Keratinocyte (primary cell): ENCODE results near the gene SLC4A5. TPM values are rescaled to one million over a fixed set of nuclear protein-coding genes. Genes with fewer than 3 reads are reported as not detected.

Experiments used
- DNase-seq: peaks from one replicate; pipeline ENCODE4 v3.0.0-alpha.2; 2011; ENCODE audit warnings: low read depth, missing footprints, low spot score
- FAIRE-seq: peaks from 2 replicates; lab custom pipeline; 2011; peaks lifted over from hg19 to GRCh38; lab: Jason Lieb, UNC
- H2AFZ ChIP-seq: 2 replicates; pipeline ENCODE4 v1.6.0; 2012; ENCODE audit warnings: low read length, control low read depth, inconsistent platforms; ENCODE audit not compliant: control insufficient read depth
- H3K27ac ChIP-seq: 2 replicates; pipeline ENCODE4 v1.5.1; 2011; ENCODE audit warnings: low read length; ENCODE audit not compliant: control insufficient read depth, insufficient read depth
- H3K27me3 ChIP-seq: 3 replicates; pipeline ENCODE4 v1.6.0; 2011; ENCODE audit warnings: low read length; ENCODE audit not compliant: control insufficient read depth, insufficient read depth; ENCODE audit errors: extremely low read depth
- H3K36me3 ChIP-seq, 2 experiments: 2 replicates in 1 of 2; 3 replicates in 1 of 2; pipeline ENCODE4 v1.5.1; 2011; ENCODE audit warnings: low read length in 2 of 2, mild to moderate bottlenecking in 1 of 2; ENCODE audit not compliant: control insufficient read depth in 2 of 2, insufficient read depth in 2 of 2; ENCODE audit errors: extremely low read depth in 1 of 2
- H3K4me1 ChIP-seq: 3 replicates; pipeline ENCODE4 v1.5.1; 2011; ENCODE audit warnings: low read length; ENCODE audit not compliant: control insufficient read depth, insufficient read depth; ENCODE audit errors: extremely low read depth
- H3K4me2 ChIP-seq: 3 replicates; pipeline ENCODE4 v1.6.0; 2011; ENCODE audit warnings: low read depth, low read length; ENCODE audit not compliant: control insufficient read depth, insufficient read depth; ENCODE audit errors: extremely low read depth
- H3K4me3 ChIP-seq, 3 experiments: fragments of 200-600 bp in 1 of 3; sonication (generic) in 1 of 3; 2 replicates in 2 of 3; 3 replicates in 1 of 3; pipeline ENCODE4 v1.5.1; 2011 to 2016; ENCODE audit warnings: low read length in 3 of 3, mild to moderate bottlenecking in 3 of 3, control low read depth in 2 of 3, inconsistent platforms in 1 of 3, low read depth in 1 of 3, mixed read lengths in 1 of 3, mixed run types in 1 of 3, moderate library complexity in 1 of 3; ENCODE audit not compliant: control insufficient read depth in 2 of 3, insufficient read depth in 2 of 3; ENCODE audit errors: extremely low read depth in 1 of 3
- H3K79me2 ChIP-seq: 2 replicates; pipeline ENCODE4 v1.6.0; 2012; ENCODE audit warnings: low read length; ENCODE audit not compliant: control insufficient read depth, insufficient read depth
- H3K9ac ChIP-seq: 3 replicates; pipeline ENCODE4 v1.6.0; 2011; ENCODE audit warnings: low read length; ENCODE audit not compliant: control insufficient read depth, insufficient read depth; ENCODE audit errors: extremely low read depth
- H3K9me1 ChIP-seq: 3 replicates; pipeline ENCODE4 v1.6.0; 2011; ENCODE audit warnings: low read length; ENCODE audit not compliant: control insufficient read depth, insufficient read depth; ENCODE audit errors: extremely low read depth
- H3K9me3 ChIP-seq: 2 replicates; pipeline ENCODE4 v1.5.1; 2012; ENCODE audit warnings: low read depth, low read length; ENCODE audit not compliant: control insufficient read depth
- H4K20me1 ChIP-seq: 3 replicates; pipeline ENCODE4 v1.6.0; 2011; ENCODE audit warnings: low read length; ENCODE audit not compliant: control insufficient read depth, insufficient read depth; ENCODE audit errors: extremely low read depth
- CTCF ChIP-seq, 3 experiments: IDR thresholded peaks in 1 of 3; conservative IDR thresholded peaks in 1 of 3; optimal IDR thresholded peaks in 1 of 3; 2 replicates in 2 of 3; 3 replicates in 1 of 3; pipeline versions ENCODE3 to v1.5.1; 2011; ENCODE audit warnings: low read length in 3 of 3, mild to moderate bottlenecking in 3 of 3, moderate library complexity in 2 of 3, control low read depth in 1 of 3, inconsistent platforms in 1 of 3; ENCODE audit not compliant: insufficient read depth in 2 of 3; ENCODE audit errors: extremely low read depth in 1 of 3
- EZH2 ChIP-seq: IDR thresholded peaks from one replicate; pipeline ENCODE4 v1.6.1; 2012; ENCODE audit warnings: inconsistent platforms, mild to moderate bottlenecking, low read length, moderate library complexity
- dilution Hi-C: fragments of 300-500 bp; cut with MboI; formaldehyde crosslinking; loops from one replicate; pipeline ENCODE4 v1.7.0; 2020; ENCODE audit warnings: low sequenced_read_pairs; ENCODE audit not compliant: extremely low pct_ligation_motif_present
- polyA plus RNA-seq, 5 experiments: library from polyadenylated mRNA; depleted of rRNA in 3 of 5; stranded (reverse) in 3 of 5; stranded (forward) in 1 of 5; unstranded in 1 of 5; fragments of >200 nt; gene quantifications; 1 replicate in 1 of 5; 2 replicates in 3 of 5; 3 replicates in 1 of 5; pipeline versions ENCODE4 v1.2.1 to v1.2.3, GENCODE V29; 2011 to 2012; ENCODE audit warnings: missing spikeins in 2 of 5, low read depth in 1 of 5, low replicate concordance in 1 of 5

Gene SLC4A5
- polyA plus RNA-seq, 1 donor (not counting 4 experiments of a cell fraction or from before 2014, with no cell fraction given): 0.22 TPM

- Histone ChIP-seq H3K9ac (no peak overlapping the region), H3K79me2 (no peaks in the 10 kb centered on the region), H3K27ac (no peak overlapping the region), H2AFZ (no peak overlapping the region), H3K27me3 (peaks cover 3% of the 10 kb centered on the region), H3K9me1 (no peaks in the 10 kb centered on the region), H4K20me1 (no peaks in the 10 kb centered on the region), H3K4me2 (no peak overlapping the region), H3K4me1 (no peaks in the 10 kb centered on the region), H3K9me3 (no peaks in the 10 kb centered on the region), H3K4me3 (no peak overlapping the region), H3K36me3 (no peaks in the 10 kb centered on the region)
- FAIRE-seq (no peak), DNase-seq (no peak)
- dilution Hi-C loops: no loop called here
- no peak for TF ChIP-seq EZH2
- no peak for TF ChIP-seq CTCF (optimal IDR thresholded peaks at IDR 0.05 in 1 of 3, IDR thresholded peaks at IDR 0.05 in 1 of 3, conservative IDR thresholded peaks at IDR 0.05 in 1 of 3; ENCODE audit: extremely low read depth in 1 of 3, insufficient read depth in 2 of 3, low read length in 3 of 3)
Measured at GRCh38 chr2:74332550-74333174, 10.6 kb downstream of the SLC4A5 start.

GRCh38 chr2:74328573-74328972 lies 14.6 kb downstream of the SLC4A5 start:
- no peak overlapping the region for H2AFZ ChIP-seq
- no peaks in the 10 kb centered on the region for H3K79me2 ChIP-seq
- no peak overlapping the region for H3K4me3 ChIP-seq
- TF ChIP-seq EZH2 (no peak), CTCF (optimal IDR thresholded peaks at IDR 0.05 in 1 of 3, IDR thresholded peaks at IDR 0.05 in 1 of 3, conservative IDR thresholded peaks at IDR 0.05 in 1 of 3; ENCODE audit: extremely low read depth in 1 of 3, insufficient read depth in 2 of 3, low read length in 3 of 3) (no peak)
- no peak for DNase-seq
- H4K20me1 ChIP-seq: no peaks in the 10 kb centered on the region
- H3K9ac ChIP-seq: no peak overlapping the region
- H3K4me1 ChIP-seq: no peaks in the 10 kb centered on the region
- dilution Hi-C loops: no loop called here
- no peaks in the 10 kb centered on the region for H3K9me3 ChIP-seq
- no peak overlapping the region for H3K27ac ChIP-seq
- no peaks in the 10 kb centered on the region for H3K36me3 ChIP-seq
- H3K27me3 ChIP-seq: peaks cover 3% of the 10 kb centered on the region
- H3K4me2 ChIP-seq: no peak overlapping the region
- H3K9me1 ChIP-seq: no peaks in the 10 kb centered on the region
- FAIRE-seq: no peak
